Panc1 (cell line): ENCODE data around the gene OAT. TPM values are rescaled to one million over a fixed set of nuclear protein-coding genes. Genes with fewer than 3 reads are reported as not detected.

Experiments used
- ATAC-seq: fragments of 200-7000 bp; cut with Tn5 transposase; 2 replicates; pipeline ENCODE4 v1.9.1; 2020; ENCODE audit warnings: mild to moderate bottlenecking, moderate library complexity
- Bru-seq: library from RNA; stranded (reverse); fragments of 400-500 nt; gene quantifications from one replicate; lab custom pipeline; 2021; lab: Mats Ljungman, UMichigan
- BruChase-seq, 2 experiments: library from RNA; stranded (reverse); fragments of 400-500 nt; gene quantifications; one replicate each; lab custom pipeline; 2021; lab: Mats Ljungman, UMichigan
- BruUV-seq: library from RNA; stranded (reverse); fragments of 400-500 nt; replicated peaks from 2 replicates; lab custom pipeline; 2021; lab: Mats Ljungman, UMichigan
- CTCF ChIA-PET: fragments of 300-600 bp; sonication (Branson Sonifier 250); formaldehyde crosslinking; loops from one replicate; lab custom pipeline; 2022; ENCODE audit warnings: antibody characterized with exemption; lab: Charles Lee
- POLR2A ChIA-PET: fragments of 300-600 bp; sonication (Branson Sonifier 250); formaldehyde crosslinking; loops from one replicate; lab custom pipeline; 2022; ENCODE audit warnings: antibody characterized with exemption; lab: Charles Lee
- DNase-seq: peaks from one replicate; pipeline ENCODE4 v3.0.0-alpha.2; 2010; ENCODE audit warnings: low read depth, low spot score
- H3K27ac ChIP-seq: 2 replicates; pipeline ENCODE4 v1.5.1; 2011; ENCODE audit warnings: mild to moderate bottlenecking, low read length, inconsistent platforms
- H3K27me3 ChIP-seq: fragments of 200-500 bp; sonication (Bioruptor generic); 2 replicates; pipeline ENCODE4 v1.6.0; 2014; ENCODE audit warnings: low read length, inconsistent platforms; ENCODE audit not compliant: control insufficient read depth, insufficient read depth
- H3K36me3 ChIP-seq: fragments of 200-500 bp; sonication (Bioruptor generic); 2 replicates; pipeline ENCODE4 v1.5.1; 2014; ENCODE audit warnings: inconsistent platforms, mild to moderate bottlenecking, low read length, moderate library complexity; ENCODE audit not compliant: control insufficient read depth, insufficient read depth
- H3K4me1 ChIP-seq: 2 replicates; pipeline ENCODE4 v1.5.1; 2011; ENCODE audit warnings: inconsistent platforms, mild to moderate bottlenecking, low read length, moderate library complexity; ENCODE audit not compliant: control insufficient read depth, insufficient read depth
- H3K4me3 ChIP-seq, 2 experiments: 2 replicates each; pipeline ENCODE4 v1.5.1; 2011 to 2012; ENCODE audit warnings: low read depth in 2 of 2, low read length in 2 of 2, mild to moderate bottlenecking in 2 of 2, inconsistent platforms in 1 of 2, moderate library complexity in 1 of 2
- H3K9me3 ChIP-seq: fragments of 200-500 bp; sonication (Bioruptor generic); 2 replicates; pipeline ENCODE4 v1.5.1; 2014; ENCODE audit warnings: low read depth, mild to moderate bottlenecking, inconsistent platforms, low read length, moderate library complexity; ENCODE audit not compliant: control insufficient read depth, insufficient read depth
- POLR2AphosphoS5 ChIP-seq: IDR thresholded peaks from 2 replicates; pipeline ENCODE4 v1.6.1; 2012; ENCODE audit warnings: mild to moderate bottlenecking, low read depth, low read length, moderate library complexity
- SIN3A ChIP-seq: IDR thresholded peaks from 2 replicates; pipeline ENCODE4 v1.6.1; 2012; ENCODE audit warnings: low read depth, mild to moderate bottlenecking, low read length, moderate library complexity, borderline replicate concordance; ENCODE audit not compliant: insufficient read depth
- TCF7L2 ChIP-seq: IDR thresholded peaks from 2 replicates; pipeline ENCODE4 v1.6.1; 2011; ENCODE audit warnings: mild to moderate bottlenecking, low read depth, low read length, inconsistent platforms
- in situ Hi-C: cut with HindIII; loops from 2 replicates; pipeline ENCODE4 v1.10.0; 2016; ENCODE audit warnings: low sequenced_read_pairs, low pct_unique_long_range_greater_than_20kb
- intact Hi-C: fragments of 100-400 bp; cut with micrococcal nuclease; formaldehyde crosslinking; loops from one replicate; pipeline ENCODE4 v1.10.0; 2022; ENCODE audit not compliant: unreplicated experiment
- long read RNA-seq: library from polyadenylated mRNA; unstranded; transcript quantifications from one replicate; pipeline ENCODE4 v2.0.0, GENCODE V29; 2021; ENCODE audit not compliant: unreplicated experiment
- polyA plus RNA-seq: library from polyadenylated mRNA; unstranded; fragments of >200 nt; gene quantifications from one replicate; pipeline ENCODE4 v1.2.1, GENCODE V29; 2012; ENCODE audit warnings: missing spikeins; ENCODE audit not compliant: insufficient read length
- total RNA-seq: library from RNA; stranded (reverse); gene quantifications from one replicate; pipeline ENCODE4 v1.2.1, GENCODE V29; 2021; ENCODE audit not compliant: unreplicated experiment
- TF ChIP-seq, protein P1 (sequence below): fragments of 450-650 bp; IDR thresholded peaks from 2 replicates; pipeline ENCODE4 v1.5.1; 2017; ENCODE audit warnings: mild to moderate bottlenecking
- TF ChIP-seq, protein P2 (sequence below), 2 experiments: IDR thresholded peaks; 2 replicates each; pipeline ENCODE4 v1.6.1; 2011 to 2012; ENCODE audit warnings: low read depth in 2 of 2, control low read depth in 1 of 2, low read length in 1 of 2, mild to moderate bottlenecking in 1 of 2, moderate library complexity in 1 of 2; ENCODE audit not compliant: insufficient read depth in 1 of 2

OAT gene
- 166 TPM for total RNA-seq
- polyA plus RNA-seq: 94.8 TPM
- Bru-seq, nascent RNA: percentile 82 among the genes with signal in this experiment
- BruChase-seq, experiment 1, labeled RNA remaining after a 2-hour chase: percentile 89 among the genes with signal in this experiment
- BruChase-seq, experiment 2, labeled RNA remaining after a 6-hour chase: percentile 96 among the genes with signal in this experiment
- long read RNA-seq, transcript OAT-208 (9 exons, 1,864 nt): minor isoform, 12 of 471 reads
- long read RNA-seq, transcript OAT-201 (10 exons, 2,048 nt): major isoform, 413 of 471 reads
- long read RNA-seq, partial matches to known transcripts: 18 of 471 reads
- long read RNA-seq, other reads (novel, unspliced or antisense): 27 of 471 reads

DNA sequence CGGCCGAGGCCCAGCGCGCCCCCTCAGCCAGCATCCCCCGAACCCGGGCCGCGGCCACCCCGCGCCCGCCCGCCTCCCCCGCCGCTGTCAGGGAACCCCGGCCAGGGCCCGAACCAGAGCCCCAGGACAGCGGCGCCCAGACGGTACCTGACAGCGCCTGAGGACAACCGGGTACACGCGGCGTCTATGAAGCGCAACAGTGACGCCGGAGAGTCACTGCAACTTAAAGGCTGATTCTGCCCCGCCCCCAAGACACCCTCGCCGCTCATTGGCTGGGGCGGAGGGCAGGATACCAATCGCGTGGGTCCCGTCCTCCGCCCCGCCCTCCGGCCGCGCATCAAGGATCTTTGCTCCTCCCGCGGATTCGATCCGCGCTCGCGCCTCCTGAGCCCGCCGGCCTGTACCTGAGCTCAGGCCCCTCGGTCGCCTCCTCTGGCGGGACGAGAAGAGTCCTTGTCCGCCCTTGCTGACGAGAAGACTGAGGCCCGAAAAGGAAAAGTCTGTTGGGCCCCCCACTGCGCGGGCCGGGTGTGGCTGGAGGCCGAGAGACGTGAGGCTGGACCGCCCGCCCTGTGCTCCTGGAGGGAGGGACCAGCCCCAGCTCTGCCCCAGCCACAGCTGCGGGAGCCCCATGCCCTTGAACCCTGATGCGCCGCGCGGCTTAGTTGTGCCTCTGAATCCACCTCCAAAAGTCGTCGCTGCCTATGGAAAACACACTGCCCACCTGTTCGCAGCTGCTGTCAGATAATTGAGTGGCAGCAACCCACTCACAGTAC is at the start of gene OAT:
Gene OAT (minus strand): TSS at position 198 of the 776 bp plus-strand sequence. CDS start 6,752 bp downstream, outside the sequence.
- peak within 1 kb of the TSS; percentile 64 to 79 for H3K4me3 ChIP-seq
- DNase-seq: peak; percentile 71
- no peaks in the 10 kb centered on the region for H3K9me3 ChIP-seq
- H3K4me1 ChIP-seq: peaks cover 23% of the 10 kb centered on the region
- no peaks in the 10 kb centered on the region for H3K36me3 ChIP-seq
- CTCF ChIA-PET: interaction anchor here (0.7 kb wide), 1 partner anchor 791 kb away, joined by 3 read pairs; no protein-coding TSS in a partner anchor
- peak within 1 kb of the TSS; percentile 80 for H3K27ac ChIP-seq
- H3K27me3 ChIP-seq: 0 out of 2 replicates have a peak, but pooled peaks cover 2% of the 10 kb centered on the region
- peak; percentile 70 for TF ChIP-seq TCF7L2
- TF ChIP-seq SIN3A: peak; percentile 96; the same call in 1 of the 2 replicates
- TF ChIP-seq, protein P1, sequence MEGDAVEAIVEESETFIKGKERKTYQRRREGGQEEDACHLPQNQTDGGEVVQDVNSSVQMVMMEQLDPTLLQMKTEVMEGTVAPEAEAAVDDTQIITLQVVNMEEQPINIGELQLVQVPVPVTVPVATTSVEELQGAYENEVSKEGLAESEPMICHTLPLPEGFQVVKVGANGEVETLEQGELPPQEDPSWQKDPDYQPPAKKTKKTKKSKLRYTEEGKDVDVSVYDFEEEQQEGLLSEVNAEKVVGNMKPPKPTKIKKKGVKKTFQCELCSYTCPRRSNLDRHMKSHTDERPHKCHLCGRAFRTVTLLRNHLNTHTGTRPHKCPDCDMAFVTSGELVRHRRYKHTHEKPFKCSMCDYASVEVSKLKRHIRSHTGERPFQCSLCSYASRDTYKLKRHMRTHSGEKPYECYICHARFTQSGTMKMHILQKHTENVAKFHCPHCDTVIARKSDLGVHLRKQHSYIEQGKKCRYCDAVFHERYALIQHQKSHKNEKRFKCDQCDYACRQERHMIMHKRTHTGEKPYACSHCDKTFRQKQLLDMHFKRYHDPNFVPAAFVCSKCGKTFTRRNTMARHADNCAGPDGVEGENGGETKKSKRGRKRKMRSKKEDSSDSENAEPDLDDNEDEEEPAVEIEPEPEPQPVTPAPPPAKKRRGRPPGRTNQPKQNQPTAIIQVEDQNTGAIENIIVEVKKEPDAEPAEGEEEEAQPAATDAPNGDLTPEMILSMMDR: no peak
- TF ChIP-seq, protein P2, sequence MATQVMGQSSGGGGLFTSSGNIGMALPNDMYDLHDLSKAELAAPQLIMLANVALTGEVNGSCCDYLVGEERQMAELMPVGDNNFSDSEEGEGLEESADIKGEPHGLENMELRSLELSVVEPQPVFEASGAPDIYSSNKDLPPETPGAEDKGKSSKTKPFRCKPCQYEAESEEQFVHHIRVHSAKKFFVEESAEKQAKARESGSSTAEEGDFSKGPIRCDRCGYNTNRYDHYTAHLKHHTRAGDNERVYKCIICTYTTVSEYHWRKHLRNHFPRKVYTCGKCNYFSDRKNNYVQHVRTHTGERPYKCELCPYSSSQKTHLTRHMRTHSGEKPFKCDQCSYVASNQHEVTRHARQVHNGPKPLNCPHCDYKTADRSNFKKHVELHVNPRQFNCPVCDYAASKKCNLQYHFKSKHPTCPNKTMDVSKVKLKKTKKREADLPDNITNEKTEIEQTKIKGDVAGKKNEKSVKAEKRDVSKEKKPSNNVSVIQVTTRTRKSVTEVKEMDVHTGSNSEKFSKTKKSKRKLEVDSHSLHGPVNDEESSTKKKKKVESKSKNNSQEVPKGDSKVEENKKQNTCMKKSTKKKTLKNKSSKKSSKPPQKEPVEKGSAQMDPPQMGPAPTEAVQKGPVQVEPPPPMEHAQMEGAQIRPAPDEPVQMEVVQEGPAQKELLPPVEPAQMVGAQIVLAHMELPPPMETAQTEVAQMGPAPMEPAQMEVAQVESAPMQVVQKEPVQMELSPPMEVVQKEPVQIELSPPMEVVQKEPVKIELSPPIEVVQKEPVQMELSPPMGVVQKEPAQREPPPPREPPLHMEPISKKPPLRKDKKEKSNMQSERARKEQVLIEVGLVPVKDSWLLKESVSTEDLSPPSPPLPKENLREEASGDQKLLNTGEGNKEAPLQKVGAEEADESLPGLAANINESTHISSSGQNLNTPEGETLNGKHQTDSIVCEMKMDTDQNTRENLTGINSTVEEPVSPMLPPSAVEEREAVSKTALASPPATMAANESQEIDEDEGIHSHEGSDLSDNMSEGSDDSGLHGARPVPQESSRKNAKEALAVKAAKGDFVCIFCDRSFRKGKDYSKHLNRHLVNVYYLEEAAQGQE (IDR thresholded peaks at IDR 0.05; ENCODE audit: insufficient read depth in 1 of 2, low read depth in 2 of 2, low read length in 1 of 2): no peak
- peak; percentile 99 for TF ChIP-seq POLR2AphosphoS5
- POLR2A ChIA-PET: no interaction called here
- intact Hi-C loops: no loop called here
- in situ Hi-C loops: no loop called here
- peak; percentile 95 for ATAC-seq
- BruUV-seq: no TSS peak

GRCh38 chr10:124467165-124467564 is 48.4 kb upstream of the OAT start:
- in situ Hi-C loops: no loop called here

More at GRCh38 chr10:124467165-124467564, 48.4 kb upstream of the OAT start:
- CTCF ChIA-PET: no interaction called here
- Histone ChIP-seq H3K4me1 (peaks cover 8% of the 10 kb centered on the region), H3K36me3 (no peaks in the 10 kb centered on the region), H3K4me3 (no peak overlapping the region), H3K27me3 (no peaks in the 10 kb centered on the region), H3K27ac (no peak overlapping the region), H3K9me3 (no peaks in the 10 kb centered on the region)
- intact Hi-C loops: no loop called here
- POLR2A ChIA-PET: no interaction called here
- TF ChIP-seq, protein P1: no peak
- TF ChIP-seq TCF7L2: no peak
- TF ChIP-seq POLR2AphosphoS5: no peak
- no peak for ATAC-seq
- DNase-seq: no peak
- BruUV-seq: no TSS peak
